ENCODE data around the gene ARFGAP1.
"Not testable (repeated sequence)": the region's sequence is repeated elsewhere in the genome, so short reads cannot be mapped to it uniquely, and the experiment has no call there.

ARFGAP1 gene

DNA sequence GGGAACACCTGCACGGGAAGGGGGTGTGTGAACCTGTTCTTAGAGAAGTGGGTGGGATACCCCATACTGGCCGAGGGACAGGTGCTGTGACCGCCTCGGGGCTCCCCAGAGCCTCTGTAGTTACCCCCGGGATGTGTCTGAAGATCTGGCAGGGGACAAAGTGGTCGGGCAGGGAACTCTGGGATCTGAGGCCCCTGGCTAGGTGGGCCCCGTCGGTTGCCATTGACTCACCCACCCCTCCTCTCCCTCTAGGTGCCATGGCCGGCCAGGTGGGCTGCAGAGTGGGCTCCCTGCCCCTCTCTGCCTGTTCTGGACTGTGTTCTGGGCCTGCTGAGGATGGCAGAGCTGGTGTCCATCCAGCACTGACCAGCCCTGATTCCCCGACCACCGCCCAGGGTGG is 32.6 kb upstream of the ARFGAP1 start:
- no peak for DNase-seq (ENCODE audit: low read depth in 3 of 3, low spot score in 1 of 3)

DNA sequence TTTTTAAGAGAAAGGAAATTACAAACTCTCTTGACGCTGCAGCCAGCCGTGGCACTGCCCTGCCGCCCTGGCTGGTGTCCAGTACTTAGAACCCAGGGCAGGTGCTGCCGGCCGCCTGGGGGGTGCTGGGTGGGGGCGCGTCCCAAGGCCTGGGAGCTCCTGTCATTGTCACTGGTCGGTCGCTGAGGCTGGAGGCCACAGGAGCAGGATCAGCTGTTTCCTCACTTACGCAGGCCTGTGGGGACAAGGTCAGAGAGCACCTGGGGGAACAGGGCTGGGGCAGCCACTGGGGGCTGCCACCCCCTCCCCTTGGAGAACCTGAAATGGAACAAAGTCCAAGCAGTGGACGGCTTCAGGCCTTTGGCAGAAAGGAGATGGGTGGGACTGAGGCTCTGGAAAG is 31.3 kb upstream of the ARFGAP1 start:
- no peak for DNase-seq (ENCODE audit: low read depth in 3 of 3, low spot score in 1 of 3)

DNA sequence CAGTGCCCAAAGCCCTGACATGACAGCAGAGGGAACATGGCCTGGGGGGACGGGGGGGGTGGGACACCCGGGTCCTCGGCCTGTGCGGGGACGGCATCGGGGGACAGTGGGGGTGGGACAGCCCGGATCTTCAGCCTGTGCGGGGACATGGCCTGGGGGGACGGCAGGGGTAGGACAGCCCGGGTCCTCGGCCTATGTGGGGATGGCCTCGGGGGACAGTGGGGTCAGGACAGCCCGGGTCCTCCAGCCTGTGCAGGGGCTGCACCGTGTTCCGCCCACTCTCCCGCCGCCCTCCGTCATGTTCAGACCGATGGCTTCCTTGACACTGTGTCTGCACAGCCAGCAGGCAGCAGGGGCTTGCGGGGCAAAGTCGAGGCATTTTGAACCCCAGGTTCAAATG is 29.9 kb upstream of the ARFGAP1 start:
- DNase-seq (ENCODE audit: low read depth in 3 of 3, low spot score in 1 of 3): no peak

DNA sequence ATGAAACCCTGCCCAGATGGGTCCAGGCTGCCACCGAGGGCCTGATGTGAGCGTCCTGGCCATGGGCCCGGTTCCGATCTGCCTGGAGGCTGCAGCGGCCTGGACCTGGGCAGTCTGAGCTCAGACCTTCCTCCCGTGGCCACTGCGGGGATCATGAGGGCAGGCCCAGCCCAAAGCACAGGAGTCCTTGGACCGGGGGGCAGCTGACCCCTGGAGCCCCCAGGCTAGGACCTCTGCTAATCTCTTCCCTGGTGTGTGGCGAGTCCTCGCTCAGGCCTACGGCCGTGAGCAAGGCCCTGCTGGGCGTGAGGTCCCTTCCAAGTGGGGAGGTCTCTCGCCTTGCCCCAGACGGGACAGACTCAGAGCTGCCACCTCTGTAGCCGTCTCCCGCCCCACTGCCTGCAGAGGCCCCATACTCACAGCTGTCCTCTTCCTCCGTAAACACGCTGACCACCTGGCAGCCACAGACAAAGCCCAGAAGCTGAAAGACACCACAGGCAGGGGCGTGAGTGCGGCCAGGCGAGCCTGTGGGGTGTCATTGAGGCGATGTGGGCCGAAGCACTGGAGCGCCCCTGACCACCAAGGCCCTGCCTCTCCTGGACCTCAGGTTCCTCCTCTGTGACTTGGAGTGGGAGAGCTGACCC is 28.9 kb upstream of the ARFGAP1 start:
- DNase-seq (ENCODE audit: low read depth in 3 of 3, low spot score in 1 of 3): no peak

DNA sequence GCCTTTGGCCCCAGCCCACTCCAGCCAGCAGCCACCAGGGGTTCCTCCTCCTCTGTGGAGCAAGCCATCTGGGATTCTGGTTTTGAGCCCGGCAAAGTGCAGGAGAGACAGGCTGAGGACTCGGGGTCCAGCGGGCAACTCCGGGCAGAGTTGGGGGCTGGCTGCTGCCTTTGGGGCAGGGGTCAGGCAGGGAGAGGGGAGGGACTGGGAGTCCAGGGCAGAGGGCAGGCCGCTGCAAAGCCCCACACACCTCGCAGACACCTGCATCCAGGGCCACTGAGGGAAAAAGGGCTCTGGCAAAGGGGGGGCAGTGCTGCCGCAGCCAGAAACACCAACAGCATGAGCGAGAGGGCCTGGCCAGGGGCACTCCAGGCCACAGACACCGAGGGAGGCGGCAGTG is 28.1 kb upstream of the ARFGAP1 start:
- DNase-seq (ENCODE audit: low read depth in 3 of 3, low spot score in 1 of 3): no peak

DNA sequence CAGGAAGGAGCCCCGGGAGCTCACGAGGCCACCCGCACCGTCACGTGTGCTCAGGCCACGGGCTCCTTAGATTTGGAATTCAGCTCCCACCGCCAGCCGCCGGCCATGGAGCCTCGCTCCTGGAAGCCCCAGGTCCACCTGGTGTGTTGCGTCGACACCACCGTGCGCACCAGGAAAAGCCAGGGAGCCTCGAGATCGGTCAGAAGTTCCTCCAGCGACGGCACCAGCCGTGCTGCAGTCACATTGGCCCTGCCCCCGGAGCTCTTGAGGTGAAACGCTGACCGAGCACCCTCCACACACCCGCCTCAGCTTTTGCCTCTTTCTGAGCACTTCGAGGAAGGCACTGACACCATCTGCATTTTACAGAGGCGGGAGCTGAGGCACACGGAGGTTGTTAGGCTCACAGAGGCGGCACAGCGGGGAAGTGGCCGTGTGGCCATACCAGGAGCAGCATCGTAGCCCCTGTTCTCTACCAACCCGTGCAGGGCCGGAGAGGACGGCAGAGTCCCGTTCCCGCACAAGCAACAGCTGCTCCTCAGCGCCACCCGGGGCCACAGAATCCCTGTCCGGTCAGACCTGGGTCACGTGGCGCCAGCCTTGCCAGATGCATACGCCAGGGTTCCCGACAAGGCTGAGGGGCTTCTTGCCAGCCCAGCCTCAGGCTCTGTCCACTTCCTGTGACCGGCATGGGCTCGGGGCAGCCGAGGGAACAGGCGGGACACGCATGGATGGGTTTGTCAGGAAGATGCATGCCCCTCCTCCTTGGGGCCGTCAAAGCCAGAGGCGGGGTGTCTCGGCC is 25.9 kb upstream of the ARFGAP1 start:
- no peak for DNase-seq (ENCODE audit: low read depth in 3 of 3, low spot score in 1 of 3)

DNA sequence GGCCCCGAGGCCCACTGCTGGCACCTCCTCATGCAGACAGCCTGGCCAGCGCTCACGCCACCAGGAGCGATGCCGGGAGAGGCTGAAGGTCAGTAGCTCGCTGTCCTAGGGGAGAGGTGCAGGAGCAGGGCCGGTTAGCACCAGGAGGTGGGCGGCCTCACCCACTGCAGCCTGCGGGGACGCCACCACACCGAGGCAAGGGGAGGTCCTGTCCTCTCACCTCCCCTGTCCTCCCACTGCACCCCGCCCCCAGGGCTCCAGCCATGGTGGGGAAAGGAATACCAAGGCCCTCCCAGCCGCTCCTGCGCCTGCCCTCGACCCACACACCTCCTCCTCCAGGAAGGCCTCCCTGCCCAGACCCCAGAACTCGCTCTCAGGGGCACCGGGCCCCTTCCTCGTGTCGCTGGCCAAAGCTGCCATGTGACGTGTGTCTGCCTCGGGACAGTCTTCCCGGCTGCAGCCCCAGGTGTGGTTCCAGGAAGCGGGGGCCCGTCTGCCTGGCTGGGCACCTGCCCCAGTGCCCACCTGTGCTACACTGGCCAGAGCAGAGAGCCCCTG is 24.9 kb upstream of the ARFGAP1 start:
- no peak for DNase-seq (ENCODE audit: low read depth in 3 of 3, low spot score in 1 of 3)

DNA sequence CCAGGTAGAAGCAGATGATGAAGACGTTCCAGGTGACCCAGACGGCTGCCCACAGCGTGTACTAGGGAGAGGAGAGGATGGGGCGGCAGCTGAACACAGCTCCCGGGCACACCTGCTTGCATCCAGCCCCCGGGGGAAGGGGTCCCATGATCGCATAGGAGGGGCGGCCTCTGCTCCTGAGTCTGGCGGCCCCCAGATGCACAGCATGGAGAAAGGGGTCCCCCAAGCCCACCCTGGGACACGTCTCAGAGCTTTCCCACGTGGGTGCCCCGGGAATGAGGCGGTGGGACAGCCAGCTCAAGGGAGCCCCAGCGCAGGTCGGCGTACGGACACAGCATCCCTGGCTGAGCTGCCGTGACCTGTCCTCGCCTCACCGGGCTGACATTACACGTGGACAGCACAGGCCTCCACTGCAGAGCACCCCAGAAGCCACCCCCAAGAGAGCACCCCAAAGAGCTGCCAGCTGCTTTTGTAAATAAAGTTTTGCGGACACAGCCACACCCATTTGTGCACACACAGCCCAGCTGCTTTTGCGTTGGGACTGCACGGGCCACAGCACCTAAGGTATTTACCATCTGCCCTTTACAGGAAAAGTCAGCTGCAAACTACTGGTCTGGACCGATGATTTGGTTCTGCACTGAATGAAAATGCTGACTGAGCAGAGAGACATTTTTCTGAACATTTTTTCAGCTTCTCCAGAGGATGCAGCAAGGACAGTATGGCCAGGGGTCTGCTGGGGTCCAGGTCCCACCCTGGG is 23.6 kb upstream of the ARFGAP1 start:
- no peak for DNase-seq (ENCODE audit: low read depth in 3 of 3, low spot score in 1 of 3)

DNA sequence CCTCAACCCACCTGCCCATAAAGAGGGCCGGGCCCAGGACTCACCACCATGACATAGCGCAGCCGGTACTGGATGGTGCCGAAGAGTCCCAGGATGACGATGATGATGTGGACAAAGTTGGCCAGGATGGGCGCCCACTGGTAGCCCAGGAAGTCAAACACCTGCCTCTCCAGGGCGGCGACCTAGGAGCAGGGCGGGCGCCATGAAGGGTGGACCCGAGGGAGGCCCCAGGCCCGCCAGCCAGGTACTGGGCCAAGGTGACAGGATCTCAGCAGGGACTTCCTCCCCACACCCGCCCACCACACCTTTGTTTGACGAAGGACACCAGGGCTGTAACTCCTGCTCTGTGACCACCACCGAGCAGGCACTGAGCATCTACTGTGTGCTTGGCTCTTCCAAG is 22.7 kb upstream of the ARFGAP1 start:
- DNase-seq (ENCODE audit: low read depth in 3 of 3, low spot score in 1 of 3): no peak

DNA sequence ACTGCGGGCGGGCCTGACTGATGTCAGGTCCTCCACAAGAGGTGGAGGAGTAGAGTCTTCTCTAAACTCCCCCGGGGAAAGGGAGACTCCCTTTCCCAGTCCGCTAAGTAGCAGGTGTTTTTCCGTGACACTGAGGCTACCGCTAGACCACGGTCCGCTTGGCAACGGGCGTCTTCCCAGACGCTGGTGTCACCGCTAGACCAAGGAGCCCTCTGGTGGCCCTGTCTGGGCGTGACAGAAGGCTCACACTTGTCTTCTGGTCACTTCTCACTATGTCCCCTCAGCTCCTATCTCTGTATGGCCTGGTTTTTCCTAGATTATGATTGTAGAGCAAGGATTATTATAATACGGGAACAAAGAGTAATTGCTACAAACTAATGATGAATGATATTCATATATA is 21.3 kb upstream of the ARFGAP1 start:
- DNase-seq (ENCODE audit: low read depth in 3 of 3, low spot score in 1 of 3): not testable (repeated sequence)

DNA sequence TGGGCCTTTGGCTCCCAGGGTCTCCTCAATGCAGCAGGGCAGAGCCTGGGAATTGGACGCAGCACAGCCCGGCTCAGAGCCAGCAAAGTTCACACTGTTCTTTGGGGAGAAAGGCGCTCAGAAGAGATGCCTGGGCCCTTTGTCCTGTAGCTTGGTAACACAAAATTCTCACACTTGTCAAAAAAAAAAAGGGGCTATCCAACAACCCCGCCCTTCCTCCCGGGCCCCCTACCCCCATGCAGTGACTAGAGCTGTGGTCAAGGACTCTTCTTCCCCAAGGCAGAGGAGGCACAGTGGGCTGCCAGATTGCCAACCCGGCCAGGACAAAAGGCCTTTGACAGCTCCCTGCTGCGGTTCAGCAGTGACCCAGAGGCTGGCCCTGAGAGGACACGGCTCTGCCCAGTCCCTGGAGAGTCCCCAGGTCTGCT is 20.3 kb upstream of the ARFGAP1 start:
- no peak for DNase-seq (ENCODE audit: low read depth in 3 of 3, low spot score in 1 of 3)

DNA sequence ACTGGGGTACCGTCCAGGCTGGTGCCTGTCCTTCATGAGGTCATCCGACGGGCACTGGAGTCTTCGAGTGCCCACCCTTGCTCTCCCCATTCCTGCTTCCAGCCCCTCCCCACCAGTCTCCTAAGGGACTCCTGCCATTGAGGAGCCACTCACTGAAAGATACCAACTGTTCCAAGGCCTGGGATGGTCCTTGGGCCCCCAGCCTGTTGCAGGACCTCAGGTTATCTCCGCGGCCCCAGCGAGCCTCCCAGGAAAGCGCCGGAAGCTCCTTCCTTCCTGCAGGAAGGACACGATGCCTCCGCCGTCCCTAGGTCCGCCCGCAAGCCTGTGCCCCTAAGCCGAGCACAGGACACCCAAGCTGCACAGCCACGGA is 19.6 kb upstream of the ARFGAP1 start:
- DNase-seq (ENCODE audit: low read depth in 3 of 3, low spot score in 1 of 3): no peak

DNA sequence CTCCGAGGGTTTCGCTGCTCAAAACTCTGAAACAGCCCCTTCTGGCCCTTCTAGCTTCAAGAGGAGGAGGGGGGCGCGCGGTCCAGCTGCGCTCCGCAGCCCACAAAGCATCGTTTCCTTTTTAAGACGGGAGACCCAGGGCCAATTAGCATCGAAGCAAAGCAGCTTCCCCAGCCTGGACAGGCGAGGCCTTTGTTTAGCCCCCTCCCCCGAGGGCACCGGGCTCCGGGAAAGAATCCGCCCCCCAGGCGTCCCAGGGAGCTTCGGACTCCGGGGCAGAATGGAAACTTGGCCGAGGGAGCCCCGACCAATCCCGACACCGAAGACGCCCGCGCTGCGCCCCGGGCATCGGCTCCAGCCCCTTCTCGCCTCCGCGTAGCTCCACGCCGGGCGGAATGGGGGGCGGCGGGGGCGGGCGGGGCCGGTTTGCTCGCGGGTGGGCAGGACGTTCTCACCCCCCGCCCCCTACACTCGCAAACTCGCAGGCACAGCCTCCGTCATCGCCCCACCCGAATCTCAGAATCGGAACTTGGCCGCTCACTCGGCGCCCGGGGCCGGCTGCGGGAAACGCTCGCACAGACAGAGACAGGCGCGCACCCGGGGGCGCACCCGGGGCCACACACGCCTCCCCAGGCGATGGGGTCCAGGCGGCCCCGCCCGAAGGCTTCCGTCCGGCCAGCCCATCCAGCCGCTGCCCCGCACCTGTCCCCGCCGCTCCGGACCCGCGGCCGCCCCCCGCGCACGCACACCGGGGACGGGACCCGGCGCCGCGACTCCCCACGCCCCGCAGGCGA is 19.0 kb upstream of the ARFGAP1 start:
- no peak for DNase-seq (ENCODE audit: low read depth in 3 of 3, low spot score in 1 of 3)

DNA sequence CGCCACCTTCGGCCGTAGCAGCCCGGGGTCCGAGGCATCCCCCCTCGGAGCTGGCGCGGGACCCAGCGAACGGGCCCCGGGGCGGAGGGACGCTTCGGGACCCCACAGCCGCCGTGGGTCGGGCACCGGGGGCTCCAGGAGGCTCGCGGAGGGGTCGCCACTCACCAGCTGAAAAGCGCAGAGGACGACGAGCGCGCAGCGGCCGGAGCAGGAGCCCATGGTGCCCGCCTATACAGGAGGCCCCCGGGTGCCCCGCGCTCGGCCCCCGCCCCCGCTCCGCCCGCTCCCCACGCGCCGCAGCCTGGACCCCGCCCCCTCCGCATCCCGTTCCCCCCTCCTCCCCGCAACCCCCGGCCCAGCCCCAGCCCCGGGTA is 18.4 kb upstream of the ARFGAP1 start, which contains the start of gene NKAIN4:
TSS of gene NKAIN4 (minus strand) at position 232 of the 374 bp plus-strand sequence. CDS start at position 219, 13 bp downstream.
- no peak for DNase-seq (ENCODE audit: low read depth in 3 of 3, low spot score in 1 of 3)

DNA sequence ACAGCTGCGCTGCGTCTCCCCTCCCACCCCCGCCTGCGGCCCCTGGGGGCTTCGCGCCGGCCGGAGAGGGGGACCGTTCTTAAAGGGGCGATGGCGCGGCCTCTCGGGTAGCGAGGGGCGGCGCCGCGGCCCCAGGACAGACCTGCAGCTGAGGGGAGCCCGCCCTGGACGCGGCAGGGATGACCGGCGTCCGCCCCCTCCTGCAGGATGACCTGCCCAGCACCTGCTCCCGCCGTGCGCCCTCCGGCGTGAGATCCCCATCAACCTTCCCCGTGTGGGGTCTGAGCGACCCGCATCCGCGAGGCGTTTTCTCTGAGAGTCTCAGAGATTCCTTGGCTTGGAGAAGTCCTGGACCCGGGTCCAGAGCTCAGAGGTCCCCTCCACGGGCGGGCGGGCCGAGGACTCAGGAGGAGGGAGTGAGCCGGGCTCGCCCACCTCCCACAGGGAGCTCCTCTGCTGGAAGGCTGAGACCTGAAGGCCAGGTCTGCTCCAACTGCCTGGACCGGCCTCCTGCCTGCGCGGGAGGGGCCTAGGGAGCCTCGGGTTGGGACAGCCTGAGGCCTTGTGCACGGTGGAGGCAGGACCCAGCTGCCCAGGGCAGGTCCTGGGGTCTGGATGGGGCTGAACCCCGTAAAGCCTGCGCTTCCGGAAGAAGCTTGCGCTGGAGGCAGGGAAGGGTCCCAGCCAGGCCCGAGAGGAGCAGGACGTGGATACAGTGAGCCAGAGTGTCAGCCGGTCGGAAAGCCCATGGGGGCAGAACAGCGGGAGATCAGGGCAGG is 17.8 kb upstream of the ARFGAP1 start:
- DNase-seq (ENCODE audit: low read depth in 3 of 3, low spot score in 1 of 3): no peak

DNA sequence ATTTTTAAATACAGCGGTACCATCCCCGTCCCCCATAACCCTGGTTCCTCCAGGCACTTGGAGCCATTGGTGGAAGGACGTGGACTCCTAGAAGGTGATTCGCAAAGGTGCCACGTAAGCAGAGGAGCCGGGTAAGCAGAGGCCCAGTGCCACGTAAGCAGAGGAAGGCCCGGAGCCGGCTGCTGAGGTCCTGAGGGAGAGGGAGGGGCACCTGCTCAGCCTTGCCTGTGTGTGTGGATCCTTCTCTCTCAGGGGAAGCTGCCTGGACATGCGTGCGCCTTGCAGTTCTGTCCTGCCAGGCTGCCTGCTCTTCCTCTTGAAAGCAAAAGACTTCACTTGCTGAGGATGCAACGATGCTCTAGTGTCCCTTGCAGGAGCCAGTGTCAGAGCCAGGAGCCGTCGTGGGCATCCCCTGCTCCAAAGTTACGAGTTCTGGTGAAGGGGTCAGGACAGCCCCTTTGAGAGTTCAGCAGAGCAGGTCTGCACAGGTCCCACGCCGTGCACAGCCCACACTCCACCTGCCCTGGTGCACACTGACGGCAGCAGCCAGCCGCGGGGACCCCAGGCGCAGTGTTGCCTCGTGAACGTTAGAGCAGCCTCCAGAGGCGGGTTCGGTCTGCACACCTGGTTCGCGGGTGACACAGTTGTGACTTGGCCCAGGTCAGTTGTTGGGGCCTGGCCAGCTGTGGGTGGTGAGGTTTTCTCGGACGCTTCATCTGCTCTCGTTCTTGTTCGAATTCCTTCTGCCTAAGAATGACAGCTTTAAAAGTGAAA is 16.5 kb upstream of the ARFGAP1 start:
- DNase-seq (ENCODE audit: low read depth in 3 of 3, low spot score in 1 of 3): no peak

DNA sequence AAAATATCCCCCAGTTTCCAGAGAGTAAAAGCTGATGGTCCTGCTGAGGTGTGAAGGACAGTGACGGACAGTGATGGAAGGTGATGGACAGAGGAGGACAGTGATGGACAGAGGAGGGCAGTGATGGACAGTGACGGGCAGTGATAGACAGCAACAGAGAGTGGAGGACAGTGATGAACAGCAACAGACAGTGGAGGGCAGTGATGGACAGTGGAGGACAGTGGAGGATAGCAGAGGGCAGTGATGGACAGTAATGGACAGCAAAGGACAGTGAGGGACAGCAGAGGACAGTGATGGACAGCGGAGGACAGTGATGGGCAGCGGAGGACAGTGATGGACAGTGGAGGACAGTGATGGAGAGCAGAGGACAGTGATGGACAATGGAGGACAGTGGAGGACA is 15.7 kb upstream of the ARFGAP1 start:
- DNase-seq (ENCODE audit: low read depth in 3 of 3, low spot score in 1 of 3): no peak

DNA sequence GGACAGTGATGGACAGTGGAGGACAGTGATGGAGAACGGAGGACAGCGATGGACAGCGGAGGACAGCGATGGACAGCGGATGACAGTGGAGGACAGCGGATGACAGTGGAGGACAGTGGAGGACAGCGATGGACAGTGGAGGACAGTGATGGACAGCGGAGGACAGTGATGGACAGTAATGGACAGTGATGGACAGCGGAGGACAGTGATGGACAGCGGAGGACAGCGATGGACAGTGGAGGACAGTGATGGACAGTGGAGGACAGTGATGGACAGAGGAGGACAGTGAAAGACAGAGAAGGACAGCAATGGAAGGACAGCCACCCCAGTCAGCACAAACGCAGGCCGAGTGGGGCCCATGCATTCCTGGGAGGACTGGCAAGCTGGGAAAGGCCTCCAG is 15.0 kb upstream of the ARFGAP1 start:
- no peak for DNase-seq (ENCODE audit: low read depth in 3 of 3, low spot score in 1 of 3)

DNA sequence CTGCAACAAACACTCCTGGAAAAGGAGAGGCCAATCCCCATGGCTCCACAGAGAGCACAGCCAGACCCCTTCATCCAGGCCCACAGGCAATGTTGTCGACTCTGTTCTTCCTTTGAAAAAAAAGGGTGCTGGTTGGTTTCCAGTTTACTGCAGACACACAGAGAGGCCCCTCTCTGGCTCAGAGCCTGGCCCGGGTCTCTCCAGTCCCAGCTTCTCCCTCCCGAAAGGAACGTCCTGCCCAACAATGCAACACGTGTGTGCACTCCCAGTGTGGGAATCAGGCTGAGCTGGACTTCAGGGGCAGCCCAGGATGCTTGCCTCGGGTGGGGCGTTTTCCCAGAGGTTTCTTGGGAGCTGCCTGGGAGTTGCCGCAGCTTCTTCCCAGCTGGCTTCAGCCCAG is 13.8 kb upstream of the ARFGAP1 start:
- DNase-seq (ENCODE audit: low read depth in 3 of 3, low spot score in 1 of 3): no peak

Measured in stimulated activated CD4-positive, alpha-beta T cell treated with anti-CD3 and anti-CD28 coated beads, TNF-alpha, amount 100 ng/mL, for 1 hour (primary cell).